ENCODE results near the gene RPN2.

- TF ChIP-seq, protein P1, sequence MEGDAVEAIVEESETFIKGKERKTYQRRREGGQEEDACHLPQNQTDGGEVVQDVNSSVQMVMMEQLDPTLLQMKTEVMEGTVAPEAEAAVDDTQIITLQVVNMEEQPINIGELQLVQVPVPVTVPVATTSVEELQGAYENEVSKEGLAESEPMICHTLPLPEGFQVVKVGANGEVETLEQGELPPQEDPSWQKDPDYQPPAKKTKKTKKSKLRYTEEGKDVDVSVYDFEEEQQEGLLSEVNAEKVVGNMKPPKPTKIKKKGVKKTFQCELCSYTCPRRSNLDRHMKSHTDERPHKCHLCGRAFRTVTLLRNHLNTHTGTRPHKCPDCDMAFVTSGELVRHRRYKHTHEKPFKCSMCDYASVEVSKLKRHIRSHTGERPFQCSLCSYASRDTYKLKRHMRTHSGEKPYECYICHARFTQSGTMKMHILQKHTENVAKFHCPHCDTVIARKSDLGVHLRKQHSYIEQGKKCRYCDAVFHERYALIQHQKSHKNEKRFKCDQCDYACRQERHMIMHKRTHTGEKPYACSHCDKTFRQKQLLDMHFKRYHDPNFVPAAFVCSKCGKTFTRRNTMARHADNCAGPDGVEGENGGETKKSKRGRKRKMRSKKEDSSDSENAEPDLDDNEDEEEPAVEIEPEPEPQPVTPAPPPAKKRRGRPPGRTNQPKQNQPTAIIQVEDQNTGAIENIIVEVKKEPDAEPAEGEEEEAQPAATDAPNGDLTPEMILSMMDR (IDR thresholded peaks at IDR 0.05) = no peak
- TF ChIP-seq POLR2A (IDR thresholded peaks at IDR 0.05) (no peak), EP300 (IDR thresholded peaks at IDR 0.05) (no peak)
Measured at GRCh38 chr20:37204056-37204455, 24.9 kb downstream of the RPN2 start.

All from upper lobe of left lung (tissue), 4 donors.